GM18519 (cell line): ENCODE data around the gene PRELID1.
"Not testable (repeated sequence)": the region's sequence is repeated elsewhere in the genome, so short reads cannot be mapped to it uniquely, and the experiment has no call there.

ENCODE experiments used
- ATAC-seq: cut with Tn5 transposase; IDR thresholded peaks from one replicate; pipeline ENCODE4 v1.9.1; 2021; ENCODE audit warnings: mild to moderate bottlenecking, moderate library complexity; ENCODE audit not compliant: unreplicated experiment, low FRiP score

Gene PRELID1

DNA sequence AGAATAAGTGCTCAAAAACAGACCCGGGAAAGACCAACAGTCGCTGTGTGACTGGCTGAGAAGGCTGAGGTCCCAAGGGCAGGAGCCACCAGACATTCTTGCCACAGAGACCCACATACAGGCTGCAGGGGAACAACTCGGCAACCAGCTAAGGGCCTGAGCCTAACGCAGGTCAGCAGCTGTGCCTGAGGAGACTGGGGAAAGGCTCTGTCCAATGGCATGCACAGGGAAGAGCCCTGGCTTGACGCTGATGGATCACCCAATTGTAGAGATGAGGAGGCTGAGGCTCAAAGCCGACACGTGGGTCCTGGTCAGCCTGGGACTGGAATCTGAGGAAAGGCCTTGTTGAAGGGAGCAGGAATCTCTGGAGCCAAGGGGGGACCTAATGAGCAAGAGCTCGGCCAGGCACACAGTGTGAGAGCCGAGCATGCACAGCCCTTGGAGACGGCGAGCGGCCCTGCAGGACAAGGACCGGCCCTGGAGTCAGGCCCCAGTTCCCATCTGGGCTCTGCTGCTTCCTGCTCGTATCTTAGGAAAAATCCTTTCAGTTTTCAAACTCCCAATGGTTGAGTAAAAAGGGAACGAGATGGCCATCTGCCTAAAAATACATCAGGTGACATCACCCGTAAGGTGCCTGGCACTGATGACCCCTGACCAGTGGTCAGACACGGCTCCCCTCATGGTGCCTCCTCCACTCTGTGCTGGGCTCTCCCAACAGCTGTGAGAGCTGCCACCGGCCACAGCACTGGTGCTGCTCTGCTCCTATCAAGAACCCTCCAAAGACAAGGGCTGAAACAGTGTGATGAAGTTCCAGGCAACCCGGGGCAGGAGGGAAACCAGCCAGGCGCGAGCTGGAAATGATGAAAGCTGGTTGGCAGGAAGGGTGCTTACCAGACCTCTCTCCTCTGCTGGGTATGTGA lies 31.4 kb downstream of the PRELID1 start:
- ATAC-seq = no peak

DNA sequence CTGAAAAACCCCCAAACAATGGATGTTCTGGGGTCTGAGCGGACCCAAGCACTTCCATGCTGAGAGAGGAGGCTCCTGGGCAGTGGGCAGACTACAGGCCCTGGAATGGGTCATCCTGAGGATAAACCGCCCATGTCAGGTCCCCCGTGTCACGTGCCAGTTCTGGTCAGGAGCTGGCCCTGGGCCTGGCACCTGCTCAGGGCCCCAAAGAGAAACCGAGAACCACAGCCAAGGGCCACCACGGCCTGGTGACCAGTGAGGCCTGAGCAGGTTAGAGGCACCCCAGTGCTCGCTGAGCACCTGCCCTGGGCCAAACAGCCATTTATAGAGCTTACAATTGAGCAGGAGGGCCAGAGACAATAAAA lies 32.1 kb downstream of the PRELID1 start:
- ATAC-seq = no peak

DNA sequence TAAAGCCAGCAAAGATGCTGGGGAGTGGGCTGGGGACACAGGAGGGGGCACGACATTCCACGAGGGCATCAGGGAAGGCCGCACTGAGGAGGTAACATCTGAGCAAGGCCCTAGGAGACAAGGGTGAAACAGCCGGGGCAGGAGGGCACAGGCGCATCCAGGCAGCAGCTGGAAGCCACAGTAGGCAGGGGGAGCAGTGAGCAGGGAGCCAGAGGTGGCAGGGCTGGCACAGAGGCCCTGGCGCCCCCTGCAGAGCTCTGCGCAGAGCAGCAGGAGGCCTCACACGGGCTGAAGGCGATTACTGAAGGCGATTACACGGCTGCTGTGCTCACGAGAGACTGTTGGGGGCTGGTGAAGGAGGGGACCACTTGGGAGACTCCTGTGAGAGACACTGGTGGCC lies 32.5 kb downstream of the PRELID1 start:
- no peak for ATAC-seq

DNA sequence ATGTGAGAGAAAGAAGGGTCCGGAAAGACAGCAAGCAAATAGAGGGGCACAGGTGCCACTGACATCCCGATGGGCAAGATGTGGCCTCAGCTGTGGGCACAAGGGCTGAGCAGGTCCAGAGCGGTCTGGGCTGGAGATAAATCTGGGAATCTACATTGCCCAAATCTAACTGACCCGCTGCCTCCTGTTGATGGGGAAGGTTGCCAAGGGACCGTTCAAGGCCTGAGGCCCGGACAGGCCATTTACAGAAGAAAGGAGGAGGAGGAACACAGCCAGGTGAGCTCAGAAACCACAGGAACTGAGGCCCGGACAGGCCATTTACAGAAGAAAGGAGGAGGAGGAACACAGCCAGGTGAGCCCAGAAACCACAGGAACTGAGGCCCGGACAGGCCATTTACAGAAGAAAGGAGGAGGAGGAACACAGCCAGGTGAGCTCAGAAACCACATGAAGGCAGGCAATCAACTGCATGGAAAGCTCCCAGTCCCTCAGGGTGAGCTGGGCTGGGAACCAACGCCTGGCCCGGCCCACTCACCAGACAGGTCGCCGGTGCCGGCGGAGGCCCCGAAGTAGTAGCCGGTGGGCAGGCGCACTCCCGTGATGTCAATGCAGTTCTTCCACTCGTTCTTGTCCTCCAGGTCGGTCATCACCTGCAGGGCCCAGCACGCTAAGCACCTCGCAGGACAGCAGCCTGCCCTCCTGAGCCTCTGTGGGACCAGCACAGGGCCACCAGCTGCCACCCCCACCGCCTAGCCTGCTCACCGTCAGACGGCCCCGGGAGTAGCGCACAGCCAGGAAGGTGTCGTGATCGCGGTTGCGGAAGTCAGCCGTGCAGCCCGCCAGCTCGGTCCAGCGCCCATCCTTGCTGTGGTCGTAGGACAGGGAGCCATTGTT lies 33.2 kb downstream of the PRELID1 start:
- ATAC-seq = no peak

DNA sequence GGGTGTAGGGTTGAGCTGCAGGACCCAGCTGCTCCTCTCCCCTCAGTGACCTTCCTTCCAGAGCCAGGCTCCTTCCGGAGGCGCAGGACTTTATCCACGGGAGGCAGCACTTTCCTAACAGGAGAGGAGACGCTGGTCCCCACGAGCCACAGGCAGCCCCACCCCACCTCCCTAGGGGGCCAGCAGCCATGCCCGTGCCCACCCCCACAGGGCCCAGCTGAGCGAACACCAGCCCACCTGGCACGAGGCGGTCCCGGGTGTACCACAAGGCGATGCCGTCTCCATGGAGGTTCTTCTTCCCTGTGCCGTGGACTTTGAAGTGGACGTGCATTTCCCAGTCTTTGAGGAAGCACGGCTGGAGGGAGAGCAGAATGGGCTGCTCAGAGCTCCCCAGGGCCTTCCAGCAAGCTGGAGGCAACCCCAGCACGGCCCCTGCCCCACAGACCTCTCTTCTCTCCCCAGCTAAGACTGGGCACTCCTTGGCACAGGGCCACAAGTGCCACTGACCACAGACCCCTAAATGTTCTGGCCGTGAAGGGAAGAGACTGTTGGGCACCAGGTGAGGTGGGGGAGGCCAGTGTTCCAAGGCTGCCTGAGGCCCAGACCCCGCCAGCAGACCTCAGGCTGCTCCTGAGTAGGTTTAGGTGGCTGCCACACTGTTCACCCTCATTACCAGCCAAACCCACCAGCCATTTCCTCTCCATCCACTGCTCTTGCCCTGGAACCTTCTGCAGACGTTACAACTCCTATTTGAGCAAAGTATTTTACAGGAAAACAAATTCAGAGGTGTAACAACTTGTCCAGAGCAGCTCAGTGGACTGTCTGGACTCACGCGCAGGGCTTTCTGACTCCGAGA lies 34.9 kb downstream of the PRELID1 start:
- no peak for ATAC-seq

DNA sequence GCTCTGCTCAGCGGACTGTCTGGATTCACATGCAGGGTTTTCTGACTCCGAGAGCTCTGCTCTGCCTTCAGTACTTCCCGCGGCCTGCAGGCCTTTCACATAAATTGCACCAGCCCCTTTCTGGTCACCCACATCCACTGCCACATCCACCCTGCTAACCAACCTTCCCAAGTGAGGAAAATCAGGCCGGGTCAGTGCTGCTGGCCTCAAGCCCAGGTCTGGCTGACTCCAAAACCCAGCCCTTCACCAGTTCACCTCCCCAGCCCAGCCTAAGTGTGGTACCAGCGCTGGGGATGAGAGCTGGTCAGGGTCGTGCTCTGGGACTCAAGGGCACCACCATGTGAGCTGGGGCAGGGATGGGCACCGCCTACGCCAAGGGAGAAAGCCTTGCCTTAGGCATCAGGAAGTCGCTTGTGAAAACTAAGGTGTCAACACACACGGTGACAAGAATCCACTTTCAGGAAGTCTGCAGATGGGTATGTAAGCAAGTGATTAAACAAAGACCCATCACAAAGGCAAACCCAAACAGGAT lies 35.6 kb downstream of the PRELID1 start:
- ATAC-seq = no peak

DNA sequence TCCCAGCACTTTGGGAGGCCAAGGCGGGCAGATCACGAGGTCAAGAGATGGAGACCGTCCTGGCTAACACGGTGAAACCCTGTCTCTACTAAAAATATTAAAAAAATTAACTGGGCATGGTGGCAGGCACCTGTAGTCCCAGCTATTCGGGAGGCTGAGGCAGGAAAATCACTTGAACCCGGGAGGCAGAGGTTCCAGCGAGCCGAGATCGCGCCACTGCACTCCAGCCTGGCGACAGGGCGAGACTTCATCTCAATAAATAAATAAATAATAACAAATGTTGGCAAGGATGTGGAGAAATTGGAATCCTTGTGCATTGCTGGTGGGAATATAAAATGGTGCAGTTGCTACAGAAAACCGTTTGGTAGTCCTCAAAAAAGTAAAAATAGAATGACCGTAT lies 39.4 kb downstream of the PRELID1 start:
- not testable (repeated sequence) for ATAC-seq

DNA sequence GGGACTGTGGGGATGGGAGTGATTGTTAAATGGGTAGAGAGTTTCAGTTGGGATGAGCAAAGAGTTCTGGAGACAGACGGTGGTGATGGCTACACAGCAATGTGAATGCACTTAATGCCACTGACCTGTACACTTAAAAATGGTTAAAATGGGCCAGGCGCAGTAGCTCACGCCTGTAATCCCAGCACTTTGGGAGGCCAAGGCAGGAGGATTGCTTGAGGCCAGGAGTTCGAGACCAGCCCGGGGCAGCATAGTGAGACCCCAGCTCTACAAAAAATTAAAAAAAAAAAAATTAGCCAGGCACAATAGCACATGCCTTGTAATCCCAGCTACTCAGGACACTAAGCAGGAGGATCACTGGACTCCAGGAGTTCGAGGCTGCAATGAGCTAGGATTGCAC lies 40.2 kb downstream of the PRELID1 start:
- ATAC-seq = no peak

DNA sequence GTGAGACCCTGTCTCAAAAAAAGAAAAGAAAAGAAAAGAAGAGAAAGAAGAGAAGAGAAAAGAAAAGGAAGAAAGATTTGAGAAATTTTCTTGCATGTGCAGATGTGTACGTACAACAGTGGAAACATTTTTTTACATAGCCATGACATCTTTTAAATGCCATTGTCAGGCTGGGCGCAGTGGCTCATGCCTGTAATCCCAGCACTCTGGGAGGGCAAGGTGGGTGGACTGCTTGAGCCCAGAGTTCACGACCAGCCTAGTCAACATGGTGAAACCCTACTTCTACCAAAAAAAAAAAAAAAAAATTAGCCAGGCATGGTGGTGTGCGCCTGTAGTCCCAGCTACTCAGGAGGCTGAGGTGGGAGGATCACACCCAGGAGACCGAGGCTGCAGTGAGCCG lies 41.3 kb downstream of the PRELID1 start:
- ATAC-seq = no peak

DNA sequence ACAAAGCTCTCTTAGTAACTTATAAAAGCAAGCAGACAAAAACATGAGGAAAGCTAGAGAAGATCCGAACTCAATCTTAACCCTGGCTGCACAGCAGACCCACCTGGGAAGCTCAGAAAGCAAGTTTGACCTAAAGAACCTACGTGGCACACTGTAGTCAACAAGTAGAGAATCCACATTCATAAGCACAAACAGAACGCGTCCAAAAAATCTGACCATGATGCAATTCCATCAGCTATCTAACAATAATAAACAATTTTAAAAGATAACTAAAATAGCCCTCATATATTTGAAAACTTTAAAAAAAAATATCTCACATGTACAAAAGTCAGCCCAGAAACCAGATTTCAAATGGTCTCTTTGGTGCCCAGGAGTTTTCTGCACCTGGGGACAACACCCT lies 43.2 kb downstream of the PRELID1 start:
- ATAC-seq = no peak

DNA sequence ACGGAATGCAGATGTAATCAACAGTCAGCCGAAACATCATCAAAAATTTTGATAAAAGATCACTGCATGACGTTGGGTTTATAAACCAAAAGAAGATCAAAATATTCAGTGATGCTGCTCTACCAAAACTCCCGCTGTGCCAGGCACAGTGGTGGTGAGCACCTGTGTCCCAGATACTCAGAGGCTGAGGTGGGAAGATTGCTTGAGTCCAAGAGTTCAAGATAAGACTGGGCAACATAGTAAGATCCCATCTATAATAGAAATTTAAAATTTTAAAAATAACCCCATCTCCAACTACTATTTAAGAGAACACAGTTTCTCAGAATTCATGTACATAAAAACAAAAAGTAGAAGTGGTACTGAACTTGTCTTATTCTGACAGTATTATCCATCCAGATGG lies 44.1 kb downstream of the PRELID1 start:
- ATAC-seq = no peak

DNA sequence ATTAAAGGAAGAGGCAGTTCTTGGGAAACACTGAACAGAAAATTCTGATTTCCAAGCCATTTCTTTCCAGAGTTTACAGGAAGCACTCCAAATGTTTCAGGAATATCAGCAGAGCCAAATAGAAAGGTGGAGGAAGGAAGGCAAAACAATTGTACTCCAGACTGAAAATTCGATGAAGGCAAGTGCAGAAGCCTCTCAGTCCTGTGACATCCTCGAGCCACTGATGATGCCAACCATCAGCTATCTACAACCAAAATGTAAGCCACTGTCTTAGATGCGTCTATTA lies 45.7 kb downstream of the PRELID1 start:
- no peak for ATAC-seq

DNA sequence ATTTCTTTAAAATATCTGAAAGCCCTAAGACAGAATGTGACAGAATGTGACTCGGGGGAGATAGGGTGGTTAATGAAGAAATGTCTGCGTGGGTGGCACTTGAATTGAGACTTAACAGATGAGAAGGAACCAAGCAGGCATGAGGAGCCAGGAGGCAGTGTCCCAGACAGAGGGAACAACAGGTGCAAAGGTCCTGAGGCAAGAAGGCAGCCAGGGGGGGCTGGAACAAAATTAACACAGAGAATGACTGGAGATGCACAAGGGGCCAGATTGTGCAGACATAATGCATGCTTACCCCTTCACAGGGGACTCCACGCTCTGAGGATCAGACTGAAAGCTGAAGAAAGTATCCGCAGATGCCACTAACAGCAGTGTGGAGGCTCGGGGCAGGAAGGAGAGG lies 46.2 kb downstream of the PRELID1 start:
- ATAC-seq = no peak

DNA sequence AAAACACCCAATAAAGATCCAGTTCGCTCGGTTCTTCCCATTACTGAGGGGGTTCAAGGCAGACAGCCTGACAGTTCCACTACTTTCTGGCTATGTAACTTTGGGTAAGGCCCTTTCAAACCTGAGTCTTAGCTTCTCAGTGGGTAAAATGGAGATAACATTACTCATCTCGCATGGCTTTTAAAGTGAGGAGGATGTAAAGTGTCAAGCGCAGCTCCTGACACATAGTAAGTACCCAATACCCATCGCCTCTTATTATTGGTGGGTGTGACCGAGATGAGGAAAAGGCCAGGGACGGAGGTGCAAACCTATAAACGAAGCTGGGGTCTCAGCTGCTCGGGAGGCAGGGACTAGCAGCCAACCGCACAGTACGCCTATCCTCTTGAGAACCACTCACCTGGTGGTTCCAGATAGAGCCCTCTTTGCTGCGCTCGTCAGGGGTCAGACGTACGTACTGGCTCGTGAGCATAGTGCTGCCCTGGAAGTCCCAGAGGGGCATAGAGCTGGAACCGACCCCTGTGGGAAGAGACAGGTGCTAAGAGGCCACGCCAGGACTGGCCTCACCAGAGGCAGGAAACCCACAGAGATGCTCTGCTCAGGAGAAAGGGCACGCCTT lies 47.3 kb downstream of the PRELID1 start:
- no peak for ATAC-seq

DNA sequence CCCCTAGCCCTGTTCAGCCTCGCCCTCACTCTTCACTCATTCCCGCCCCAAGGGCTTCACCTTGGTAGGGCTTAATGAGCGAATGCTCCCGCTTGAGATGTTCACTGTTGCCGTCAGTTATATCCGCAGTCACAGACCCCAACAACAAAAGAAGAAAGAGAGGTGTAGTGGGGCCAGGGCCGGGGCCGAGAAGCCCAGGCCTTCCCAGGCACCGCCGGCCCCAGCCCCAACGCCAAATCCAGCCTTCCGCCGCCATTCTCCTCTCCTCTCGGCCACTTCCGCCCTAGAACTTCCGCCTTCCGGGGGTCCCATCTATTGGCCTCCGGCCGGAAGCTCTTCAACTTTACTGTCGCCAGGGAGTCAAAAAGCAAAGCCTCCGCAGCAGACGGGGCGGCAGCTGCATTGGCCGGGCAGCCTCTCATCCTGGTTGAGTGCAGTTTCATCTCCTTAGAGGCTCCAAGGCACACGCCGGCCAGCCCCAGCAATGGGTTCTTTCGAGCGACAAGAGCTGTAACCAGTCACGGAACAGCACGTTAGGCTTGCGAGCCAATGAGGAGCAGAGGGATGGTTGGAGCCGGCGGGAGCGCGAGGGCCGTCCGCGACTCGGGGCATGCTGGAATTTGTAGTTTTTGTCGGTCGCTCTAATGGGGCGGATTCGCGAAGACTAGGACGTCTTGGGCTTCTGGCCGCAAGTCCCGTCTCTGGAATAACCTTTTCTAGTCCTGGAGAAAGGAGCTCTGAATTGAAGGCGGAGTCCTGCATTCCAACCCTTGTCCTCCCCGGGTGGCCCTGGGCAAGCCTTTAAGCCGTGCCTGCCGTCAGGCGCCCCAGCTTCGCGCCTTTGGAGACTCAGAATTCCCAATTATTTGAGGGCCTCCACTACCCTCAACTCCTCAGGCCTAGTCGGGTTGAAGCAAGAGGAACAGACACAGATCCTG lies 48.1 kb downstream of the PRELID1 start, which contains the start of gene LMAN2:
LMAN2 (minus strand) TSS at position 277 of the 938 bp plus-strand sequence; CDS start at position 256, 21 bp downstream.
- peak; percentile 81 for ATAC-seq

DNA sequence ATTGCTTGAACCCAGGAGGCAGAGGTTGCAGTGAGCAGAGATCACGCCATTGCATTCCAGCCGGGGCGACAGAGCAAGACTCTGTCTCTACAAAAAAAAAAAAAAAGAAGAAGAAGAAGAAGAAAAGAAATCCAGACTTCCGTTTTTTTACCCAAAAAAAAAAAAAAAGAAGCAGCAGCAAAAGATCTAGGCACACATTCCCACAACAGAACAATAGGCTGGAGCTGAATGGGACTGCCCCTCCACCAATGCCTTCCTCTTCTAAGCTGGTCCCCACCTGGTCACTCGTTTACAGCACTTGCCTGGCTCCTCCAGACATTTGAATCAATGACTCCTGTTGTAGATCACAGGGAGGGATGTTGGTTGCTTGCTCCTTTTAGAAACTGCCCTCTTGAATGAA lies 49.5 kb downstream of the PRELID1 start:
- ATAC-seq = no peak

DNA sequence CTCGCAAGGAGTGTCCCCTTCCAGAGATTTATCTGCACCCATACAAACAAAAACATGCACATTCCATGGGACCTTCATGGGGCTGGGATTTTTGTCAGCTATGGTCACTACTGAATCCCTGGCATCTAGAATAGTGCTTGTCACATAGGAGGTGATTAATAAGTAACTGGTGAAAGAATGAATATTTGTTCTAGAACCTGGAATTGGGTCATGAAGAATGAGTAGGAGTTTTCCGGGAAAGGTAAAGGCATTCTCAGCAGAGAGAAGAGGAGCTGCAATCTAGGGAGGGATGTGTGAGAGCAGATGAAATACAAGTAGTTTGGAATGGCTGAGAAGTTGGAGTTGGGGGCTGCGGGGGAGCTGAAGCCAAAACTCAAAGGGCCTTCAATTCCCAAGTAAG lies 50.7 kb downstream of the PRELID1 start:
- no peak for ATAC-seq

DNA sequence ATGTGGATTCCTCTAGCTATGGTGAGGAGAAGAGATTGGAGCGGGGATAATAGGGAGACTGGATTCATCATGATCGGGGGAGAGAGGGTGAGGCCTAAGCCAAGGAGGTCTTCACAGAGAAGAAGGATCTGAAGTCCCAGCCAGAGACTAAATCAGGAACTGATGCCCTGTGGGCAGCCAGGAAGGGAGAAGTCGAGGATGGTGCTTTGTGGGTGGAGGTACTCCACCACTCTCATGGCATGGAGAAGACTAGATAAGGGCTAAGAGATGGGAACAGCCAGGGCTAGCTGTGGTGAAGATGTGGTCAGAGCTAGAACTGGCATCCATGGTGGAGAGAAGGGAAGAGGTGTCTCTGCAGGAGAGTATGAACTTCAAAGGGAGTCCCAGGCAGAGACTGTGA lies 51.1 kb downstream of the PRELID1 start:
- ATAC-seq = no peak
